B cell (primary cell): Measurements from ENCODE around the gene PDLIM4.

ENCODE experiments used
- CTCF ChIP-seq: fragments of 200-600 bp; IDR thresholded peaks from one replicate; pipeline ENCODE4 v1.8.0; 2022; ENCODE audit warnings: antibody characterized with exemption, mild to moderate bottlenecking
- EZH2 ChIP-seq: IDR thresholded peaks from 2 replicates; pipeline ENCODE4 v1.6.1; 2012; ENCODE audit warnings: borderline replicate concordance, low read depth, mild to moderate bottlenecking, moderate library complexity, low read length; ENCODE audit not compliant: insufficient read depth, poor library complexity, severe bottlenecking

GRCh38 chr5:132319975-132320374 is 62.5 kb downstream of the PDLIM4 start:
- TF ChIP-seq CTCF: no peak
- no peak for TF ChIP-seq EZH2
